ENCODE results near the gene CHRD. TPM values are rescaled to one million over a fixed set of nuclear protein-coding genes. Genes with fewer than 3 reads are reported as not detected.

Gene CHRD
- total RNA-seq, 1 donor from 2014 or later = 27.0 TPM

Other genes starting within 250 kb of the CHRD start
- 30.6 TPM for gene EIF2B5, start 244.7 kb upstream of the CHRD start, total RNA-seq
- gene DVL3, start 224.7 kb upstream of the CHRD start, total RNA-seq = 57.8 TPM
- 278 TPM for gene AP2M1, start 205.2 kb upstream of the CHRD start, total RNA-seq
- gene ABCF3, start 193.9 kb upstream of the CHRD start, total RNA-seq = 67.4 TPM
- gene VWA5B2, start 150.5 kb upstream of the CHRD start, total RNA-seq = 0.53 TPM
- 16.7 TPM for gene ALG3, start 131.1 kb upstream of the CHRD start, total RNA-seq
- 1.3 TPM for gene EEF1AKMT4, start 130.4 kb upstream of the CHRD start, total RNA-seq
- 0.53 TPM for gene CAMK2N2, start 118.5 kb upstream of the CHRD start, total RNA-seq
- not detected for gene ECE2, start 104.0 kb upstream of the CHRD start, total RNA-seq
- 122 TPM for gene PSMD2, start 80.8 kb upstream of the CHRD start, total RNA-seq
- gene EIF4G1, start 65.4 kb upstream of the CHRD start, total RNA-seq = 248 TPM
- gene FAM131A, start 42.5 kb upstream of the CHRD start, total RNA-seq = 22.6 TPM
- gene CLCN2, start 18.4 kb upstream of the CHRD start, total RNA-seq = 24.5 TPM
- 57.8 TPM for gene POLR2H, start 18.3 kb upstream of the CHRD start, total RNA-seq
- 1.2 TPM for gene THPO, start 1.8 kb upstream of the CHRD start, total RNA-seq
- 15.2 TPM for gene EPHB3, start 181.7 kb downstream of the CHRD start, total RNA-seq

Data from sciatic nerve (tissue), 1 donor.